Measurements from ENCODE around the gene SLC7A1. TPM values are rescaled to one million over a fixed set of nuclear protein-coding genes. Genes with fewer than 3 reads are reported as not detected.

The SLC7A1 gene
- total and polyA plus RNA-seq, 4 donors, result 6.6 to 53.8 (median 10.5) TPM

DNA sequence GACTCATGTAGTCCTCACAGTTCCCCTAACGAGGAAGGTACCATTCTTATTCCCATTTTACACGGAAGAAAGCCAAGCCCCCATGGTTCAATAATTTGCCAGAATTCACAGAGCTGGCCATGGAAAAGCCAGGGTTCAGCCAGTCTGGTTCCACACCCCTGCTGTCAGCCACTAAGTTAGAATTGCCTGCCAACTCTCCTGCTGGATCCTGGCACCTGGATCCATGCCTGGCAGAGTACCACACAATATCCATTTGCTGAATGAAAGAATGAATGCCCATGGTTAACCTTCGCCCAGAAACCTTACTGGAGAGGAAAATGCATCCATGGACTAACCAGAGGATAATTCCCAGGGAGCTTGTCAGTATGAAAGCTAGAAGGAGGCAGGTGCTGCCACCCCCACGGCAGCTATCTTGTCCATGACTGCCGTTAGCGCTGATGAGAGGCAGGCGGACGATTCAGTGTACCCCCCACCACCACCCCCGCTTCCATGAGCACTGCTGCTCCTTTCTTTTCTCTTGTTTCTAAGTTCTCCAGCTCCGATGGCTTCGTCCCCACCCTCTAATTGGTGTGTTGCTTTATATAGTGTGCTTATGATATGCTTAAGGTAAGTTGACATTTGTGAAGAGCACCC lies 114.5 kb downstream of the SLC7A1 start:
- H3K9me3 ChIP-seq (ENCODE audit: control insufficient read depth in 4 of 4, insufficient read depth in 3 of 4, low read length in 3 of 4), result no peaks in the 10 kb centered on the region
- no peak overlapping the region for H3K9ac ChIP-seq (ENCODE audit: insufficient read depth in 1 of 2, low read length in 2 of 2)
- no peak for TF ChIP-seq CTCF (IDR thresholded peaks at IDR 0.05; ENCODE audit: control extremely low read depth, extremely low read depth)
- WGBS, 2 donors, result 83% methylated on average over 11 of the region's 11 CpGs
- DNase-seq, result no peak
- peaks cover 0 to 7% (median 0%) of the 10 kb centered on the region in 5 donors for H3K4me1 ChIP-seq (ENCODE audit: control insufficient read depth in 5 of 5, insufficient read depth in 5 of 5, low read length in 5 of 5)
- no peak overlapping the region for H3K4me3 ChIP-seq
- no peaks in the 10 kb centered on the region for H3K27me3 ChIP-seq (ENCODE audit: control insufficient read depth in 3 of 3, insufficient read depth in 3 of 3, low read length in 2 of 3)
- H3K36me3 ChIP-seq (ENCODE audit: control insufficient read depth in 4 of 4, insufficient read depth in 4 of 4, low read length in 4 of 4), result no peaks in the 10 kb centered on the region
- no peak for ATAC-seq (ENCODE audit: insufficient read depth, low FRiP score)
- H3K27ac ChIP-seq (ENCODE audit: low read depth in 1 of 2, low read length in 1 of 2), result no peak overlapping the region

DNA sequence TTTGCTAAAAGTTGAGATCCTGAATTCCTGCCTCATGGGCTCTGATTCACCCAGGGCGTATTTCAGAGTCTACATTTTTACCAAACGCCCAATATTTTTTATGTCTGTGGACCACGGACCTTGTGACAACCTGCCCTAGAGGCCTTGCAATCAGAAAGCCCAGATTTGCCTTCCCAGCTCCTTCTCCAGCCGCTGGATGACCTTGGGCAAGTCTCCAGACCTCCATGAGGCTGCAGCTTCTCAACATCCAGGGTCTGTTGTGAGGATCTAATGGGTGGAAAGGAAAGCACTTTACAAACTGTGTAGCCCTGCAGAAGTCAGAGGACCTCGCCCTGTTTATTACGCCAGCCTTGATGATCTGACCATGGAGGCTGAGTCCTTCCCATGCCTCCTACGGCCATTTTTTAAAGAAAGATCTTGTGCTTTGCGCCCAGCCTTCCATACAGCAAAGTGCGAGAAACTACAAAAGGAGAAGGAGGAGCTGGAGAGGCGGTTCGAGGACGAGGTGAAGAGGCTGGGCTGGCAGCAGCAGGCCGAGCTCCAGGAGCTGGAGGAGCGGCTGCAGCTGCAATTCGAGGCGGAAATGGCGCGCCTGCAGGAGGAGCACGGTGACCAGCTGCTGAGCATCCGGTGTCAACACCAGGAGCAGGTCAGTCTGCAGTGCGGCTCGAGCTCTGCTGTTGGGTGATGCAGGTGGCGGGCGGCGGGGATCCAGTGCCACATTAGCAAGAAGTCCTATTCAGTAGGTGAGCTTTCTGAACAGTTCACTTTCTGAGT lies 115.6 kb downstream of the SLC7A1 start:
- Histone ChIP-seq H3K4me3 (no peak overlapping the region), H3K4me1 (ENCODE audit: control insufficient read depth in 5 of 5, insufficient read depth in 5 of 5, low read length in 5 of 5) (peaks cover 0 to 7% (median 0%) of the 10 kb centered on the region in 5 donors), H3K27me3 (ENCODE audit: control insufficient read depth in 3 of 3, insufficient read depth in 3 of 3, low read length in 2 of 3) (no peaks in the 10 kb centered on the region), H3K9me3 (ENCODE audit: control insufficient read depth in 4 of 4, insufficient read depth in 3 of 4, low read length in 3 of 4) (no peaks in the 10 kb centered on the region), H3K27ac (ENCODE audit: low read depth in 1 of 2, low read length in 1 of 2) (no peak overlapping the region), H3K9ac (ENCODE audit: insufficient read depth in 1 of 2, low read length in 2 of 2) (no peak overlapping the region), H3K36me3 (ENCODE audit: control insufficient read depth in 4 of 4, insufficient read depth in 4 of 4, low read length in 4 of 4) (no peaks in the 10 kb centered on the region)
- TF ChIP-seq CTCF (IDR thresholded peaks at IDR 0.05; ENCODE audit: control extremely low read depth, extremely low read depth), result no peak
- DNase-seq (peak; percentile 32 to 63 (median 53)), ATAC-seq (ENCODE audit: insufficient read depth, low FRiP score) (no peak)
- WGBS, 2 donors, result 73 to 87% methylated on average over 25 of the region's 25 CpGs

DNA sequence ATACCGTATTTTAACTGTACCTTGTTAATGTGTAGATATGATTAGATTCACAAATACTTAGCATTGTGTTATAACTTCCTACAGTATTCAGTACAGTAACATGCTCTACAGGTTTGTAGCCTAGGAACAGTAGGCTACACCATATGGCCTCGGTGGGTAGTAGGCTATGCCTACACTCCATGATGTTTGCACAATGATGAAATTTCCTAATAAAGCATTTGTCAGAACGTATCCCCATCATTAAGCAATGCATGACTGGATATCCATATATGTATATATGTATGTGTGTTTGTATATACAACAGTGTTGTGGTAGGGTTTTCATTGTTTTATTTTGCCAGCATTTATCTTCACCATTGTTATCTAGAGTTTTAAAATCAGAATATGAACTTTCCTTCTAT lies 119.4 kb downstream of the SLC7A1 start:
- no peak for DNase-seq
- no peaks in the 10 kb centered on the region for H3K36me3 ChIP-seq (ENCODE audit: control insufficient read depth in 4 of 4, insufficient read depth in 4 of 4, low read length in 4 of 4)
- no peak for TF ChIP-seq CTCF (IDR thresholded peaks at IDR 0.05; ENCODE audit: control extremely low read depth, extremely low read depth)
- H3K4me1 ChIP-seq (ENCODE audit: control insufficient read depth in 5 of 5, insufficient read depth in 5 of 5, low read length in 5 of 5), result no peaks in the 10 kb centered on the region
- 67 to 70% methylated on average over 3 of the region's 3 CpGs for WGBS, 2 donors
- H3K27me3 ChIP-seq (ENCODE audit: control insufficient read depth in 3 of 3, insufficient read depth in 3 of 3, low read length in 2 of 3), result no peaks in the 10 kb centered on the region
- H3K9ac ChIP-seq (ENCODE audit: insufficient read depth in 1 of 2, low read length in 2 of 2), result no peak overlapping the region
- no peaks in the 10 kb centered on the region for H3K9me3 ChIP-seq (ENCODE audit: control insufficient read depth in 4 of 4, insufficient read depth in 3 of 4, low read length in 3 of 4)
- H3K4me3 ChIP-seq, result no peak overlapping the region
- no peak overlapping the region for H3K27ac ChIP-seq (ENCODE audit: low read depth in 1 of 2, low read length in 1 of 2)
- no peak for ATAC-seq (ENCODE audit: insufficient read depth, low FRiP score)

All from lung (tissue), 12 donors.